Activated naive CD8-positive, alpha-beta T cell treated with anti-CD3 and anti-CD28 coated beads, Interleukin-2, amount 50 U/mL, for 24 hours (primary cell): ENCODE data around the gene SLC36A3.

Experiments used
- ATAC-seq: fragments of 150-1000 bp; cut with Tn5 transposase; one replicate; pipeline ENCODE4 v1.10.0; 2021
- DNase-seq: peaks from one replicate; pipeline ENCODE4 v3.0.0; 2021
- H3K27ac Mint-ChIP-seq: one replicate; pipeline ENCODE4 v1.8.0; 2021; ENCODE audit warnings: mild to moderate bottlenecking, mixed read lengths
- H3K27me3 Mint-ChIP-seq: one replicate; pipeline ENCODE4 v1.8.0; 2021; ENCODE audit warnings: mixed read lengths
- H3K36me3 Mint-ChIP-seq: one replicate; pipeline ENCODE4 v1.8.0; 2021; ENCODE audit warnings: low read depth, mixed read lengths
- H3K4me1 Mint-ChIP-seq: one replicate; pipeline ENCODE4 v1.8.0; 2021; ENCODE audit warnings: mixed read lengths
- H3K4me3 Mint-ChIP-seq: one replicate; pipeline ENCODE4 v1.8.0; 2021; ENCODE audit warnings: mild to moderate bottlenecking, moderate library complexity, mixed read lengths
- H3K9me3 Mint-ChIP-seq: one replicate; pipeline ENCODE4 v1.8.0; 2021; ENCODE audit warnings: mixed read lengths

The SLC36A3 gene

DNA sequence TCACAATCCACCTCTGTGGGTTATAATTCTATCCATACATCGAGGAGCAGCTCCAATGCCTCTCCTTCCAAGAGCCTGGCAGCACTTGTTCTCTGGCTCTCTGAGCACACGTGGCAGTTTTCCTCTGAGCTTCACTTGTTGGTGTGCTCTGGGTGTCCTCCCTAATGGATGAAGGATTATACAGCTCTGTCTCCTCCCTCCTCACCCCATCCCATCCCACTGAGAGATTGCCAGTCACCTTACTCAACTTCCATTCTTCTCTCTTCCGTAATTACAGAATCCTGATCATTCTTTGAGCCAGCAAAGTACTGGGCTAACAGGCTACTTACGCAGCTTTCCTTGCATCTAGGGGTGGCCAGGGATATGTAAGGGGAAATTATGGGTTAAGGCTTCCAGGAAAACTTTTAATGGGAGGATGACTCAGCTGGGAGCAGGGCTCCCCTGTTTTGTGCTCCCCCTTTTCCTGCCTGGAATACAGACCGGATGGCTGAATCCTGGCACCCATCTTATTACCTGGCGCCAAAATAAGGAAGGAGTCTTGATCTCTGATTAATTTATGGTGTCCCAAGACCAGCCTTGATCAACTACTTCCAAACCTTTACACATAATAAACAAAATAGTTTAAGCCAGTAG, 73.4 kb downstream of the SLC36A3 start:
- peaks cover 15% of the 10 kb centered on the region for H3K4me1 Mint-ChIP-seq
- no peak overlapping the region for H3K4me3 Mint-ChIP-seq
- H3K27ac Mint-ChIP-seq: no peak overlapping the region
- no peaks in the 10 kb centered on the region for H3K27me3 Mint-ChIP-seq
- H3K36me3 Mint-ChIP-seq: no peaks in the 10 kb centered on the region
- no peak for DNase-seq
- no peak for ATAC-seq
- no peaks in the 10 kb centered on the region for H3K9me3 Mint-ChIP-seq

DNA sequence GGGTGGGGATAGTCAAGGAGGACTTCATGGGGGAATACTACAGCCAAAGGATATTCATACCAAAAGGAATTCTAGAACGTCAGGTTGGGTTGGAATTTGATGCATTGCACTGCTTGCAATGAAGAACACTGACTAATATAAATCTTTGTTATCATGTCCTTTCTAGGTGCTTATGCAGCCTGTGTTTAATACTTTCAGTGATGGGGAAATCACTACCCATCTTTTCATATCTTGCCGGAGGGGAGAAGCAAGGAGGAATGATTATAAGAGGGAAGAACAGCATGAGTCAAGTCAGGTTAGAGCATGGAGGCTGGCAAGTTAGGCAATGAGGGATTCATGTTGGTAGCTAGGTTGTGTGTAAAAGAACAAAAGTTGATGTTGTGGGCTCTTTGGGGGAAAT, 74.6 kb downstream of the SLC36A3 start:
- H3K27me3 Mint-ChIP-seq: no peaks in the 10 kb centered on the region
- ATAC-seq (no peak), DNase-seq (no peak)
- no peaks in the 10 kb centered on the region for H3K9me3 Mint-ChIP-seq
- no peak overlapping the region for H3K27ac Mint-ChIP-seq
- H3K4me1 Mint-ChIP-seq: peaks cover 16% of the 10 kb centered on the region
- H3K4me3 Mint-ChIP-seq: no peak overlapping the region
- no peaks in the 10 kb centered on the region for H3K36me3 Mint-ChIP-seq

GRCh38 chr5:151227918-151228447, 75.6 kb downstream of the SLC36A3 start:
- Mint-ChIP-seq H3K4me3 (no peak overlapping the region), H3K9me3 (no peaks in the 10 kb centered on the region), H3K4me1 (peaks cover 17% of the 10 kb centered on the region), H3K27me3 (no peaks in the 10 kb centered on the region), H3K36me3 (no peaks in the 10 kb centered on the region), H3K27ac (no peak overlapping the region)
- DNase-seq (no peak), ATAC-seq (no peak)
